Measurements from ENCODE around the gene ELK4.

The ELK4 gene, protein sequence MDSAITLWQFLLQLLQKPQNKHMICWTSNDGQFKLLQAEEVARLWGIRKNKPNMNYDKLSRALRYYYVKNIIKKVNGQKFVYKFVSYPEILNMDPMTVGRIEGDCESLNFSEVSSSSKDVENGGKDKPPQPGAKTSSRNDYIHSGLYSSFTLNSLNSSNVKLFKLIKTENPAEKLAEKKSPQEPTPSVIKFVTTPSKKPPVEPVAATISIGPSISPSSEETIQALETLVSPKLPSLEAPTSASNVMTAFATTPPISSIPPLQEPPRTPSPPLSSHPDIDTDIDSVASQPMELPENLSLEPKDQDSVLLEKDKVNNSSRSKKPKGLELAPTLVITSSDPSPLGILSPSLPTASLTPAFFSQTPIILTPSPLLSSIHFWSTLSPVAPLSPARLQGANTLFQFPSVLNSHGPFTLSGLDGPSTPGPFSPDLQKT

DNA sequence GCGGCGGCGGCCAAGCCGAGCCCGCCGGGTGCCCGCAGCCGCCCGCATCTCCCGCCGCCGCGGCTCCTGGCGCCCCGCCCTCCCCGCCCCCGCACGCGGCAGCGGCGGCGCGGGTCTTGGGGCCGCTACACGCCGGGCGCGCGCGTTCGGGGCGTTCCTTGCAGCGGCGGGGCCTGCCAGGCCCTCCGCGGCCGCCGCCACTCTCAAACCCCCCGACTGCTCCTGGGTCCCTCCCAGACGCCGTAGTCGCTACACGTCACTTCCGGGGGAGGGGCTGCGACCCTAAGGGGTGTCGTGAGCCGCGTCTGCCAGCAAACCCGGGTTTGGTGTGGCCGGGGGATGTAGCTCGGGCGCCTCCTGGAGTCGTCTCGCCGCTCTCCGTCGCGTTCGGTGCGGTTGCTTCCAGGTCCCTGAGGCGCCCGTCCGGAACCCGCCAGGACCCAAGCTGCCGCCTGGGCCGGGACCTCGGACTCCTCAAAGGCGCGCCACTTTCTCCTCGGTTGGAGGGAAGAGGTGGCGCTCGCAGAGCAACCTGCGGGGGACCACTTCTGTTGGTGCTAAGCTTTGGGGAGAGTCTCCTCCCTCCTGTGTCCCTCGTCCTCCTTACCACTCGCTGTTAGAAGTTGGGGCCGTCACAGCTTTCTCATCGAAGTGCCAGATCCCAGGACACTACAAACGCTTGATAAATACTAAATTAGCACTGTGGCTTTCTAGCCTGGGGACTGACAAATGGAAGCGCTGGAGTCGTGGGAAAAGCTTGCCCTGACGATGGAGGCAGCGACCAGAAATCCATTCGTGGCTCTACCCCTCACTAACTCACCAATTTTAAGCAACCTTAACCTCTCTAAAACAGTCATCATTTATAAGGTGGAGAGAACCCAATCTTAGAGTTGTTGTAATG, at the start of gene ELK4:
Gene ELK4, minus strand, starts transcription at position 244 of the 901 bp plus-strand sequence. CDS start 8,129 bp downstream, outside the sequence.
- DNase-seq, result peak; percentile 99

DNA sequence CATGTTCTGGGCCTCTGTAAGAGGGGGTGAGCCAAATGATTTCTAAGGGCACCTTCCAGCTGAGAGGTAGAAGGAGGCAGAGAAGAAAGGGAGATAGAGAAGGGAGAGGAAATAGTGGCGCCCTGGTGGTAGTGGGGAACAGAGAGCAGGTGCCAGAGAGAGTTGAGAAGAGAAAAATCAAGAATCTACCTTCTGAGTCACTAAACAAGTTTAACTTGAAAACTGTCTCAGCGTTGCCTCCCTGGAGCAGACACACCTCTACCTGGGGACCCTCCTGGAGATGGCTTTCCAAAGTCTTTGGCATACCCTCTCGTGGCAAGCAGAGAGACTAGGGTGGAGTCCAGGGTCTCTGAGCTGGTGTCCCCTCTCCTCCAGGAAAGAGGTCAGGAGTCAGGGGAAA, 49.6 kb upstream of the ELK4 start:
- DNase-seq, result no peak

DNA sequence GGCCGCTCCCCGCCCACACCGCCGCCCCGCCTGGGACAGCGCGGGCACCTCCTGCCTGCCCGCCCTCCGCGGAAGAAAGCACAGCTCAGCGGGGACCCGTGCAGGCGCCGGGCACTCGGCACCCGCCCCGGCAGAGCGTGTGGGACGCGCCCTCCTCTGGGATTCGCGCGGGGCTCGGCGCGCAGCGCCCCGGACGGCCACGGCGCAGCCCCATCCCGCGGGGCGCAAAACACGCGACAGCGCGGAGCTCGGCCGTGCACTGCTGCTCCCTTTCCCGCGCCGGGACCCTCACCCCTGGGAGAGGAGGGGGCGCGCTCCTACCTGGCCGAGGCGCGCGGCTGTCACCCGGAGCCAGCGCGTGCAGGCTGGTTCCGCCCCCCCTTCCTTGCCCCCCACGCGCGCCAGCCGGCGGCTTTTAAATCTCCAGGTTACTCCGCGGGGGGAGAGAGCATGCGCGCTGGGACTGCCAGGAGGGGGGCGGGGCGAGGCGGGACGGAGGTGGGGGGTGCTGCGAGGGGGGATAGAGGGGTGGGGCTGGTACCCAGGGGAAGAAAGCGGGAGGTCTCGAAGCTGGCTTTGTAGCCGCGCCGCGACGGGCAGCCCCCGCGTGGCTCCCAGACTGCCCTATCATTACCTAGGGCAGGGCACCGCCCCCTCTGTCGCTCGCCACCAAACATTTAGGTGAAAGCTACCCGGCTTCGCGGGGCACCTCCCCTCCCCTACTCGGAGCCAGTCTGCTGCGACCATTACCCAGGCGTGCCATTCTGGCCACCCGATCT, 48.5 kb upstream of the ELK4 start, which contains the start of gene SLC45A3:
Gene SLC45A3, minus strand, starts transcription at position 437 of the 779 bp plus-strand sequence. CDS start 15,853 bp downstream, outside the sequence.
- DNase-seq, result peak; percentile 24

DNA sequence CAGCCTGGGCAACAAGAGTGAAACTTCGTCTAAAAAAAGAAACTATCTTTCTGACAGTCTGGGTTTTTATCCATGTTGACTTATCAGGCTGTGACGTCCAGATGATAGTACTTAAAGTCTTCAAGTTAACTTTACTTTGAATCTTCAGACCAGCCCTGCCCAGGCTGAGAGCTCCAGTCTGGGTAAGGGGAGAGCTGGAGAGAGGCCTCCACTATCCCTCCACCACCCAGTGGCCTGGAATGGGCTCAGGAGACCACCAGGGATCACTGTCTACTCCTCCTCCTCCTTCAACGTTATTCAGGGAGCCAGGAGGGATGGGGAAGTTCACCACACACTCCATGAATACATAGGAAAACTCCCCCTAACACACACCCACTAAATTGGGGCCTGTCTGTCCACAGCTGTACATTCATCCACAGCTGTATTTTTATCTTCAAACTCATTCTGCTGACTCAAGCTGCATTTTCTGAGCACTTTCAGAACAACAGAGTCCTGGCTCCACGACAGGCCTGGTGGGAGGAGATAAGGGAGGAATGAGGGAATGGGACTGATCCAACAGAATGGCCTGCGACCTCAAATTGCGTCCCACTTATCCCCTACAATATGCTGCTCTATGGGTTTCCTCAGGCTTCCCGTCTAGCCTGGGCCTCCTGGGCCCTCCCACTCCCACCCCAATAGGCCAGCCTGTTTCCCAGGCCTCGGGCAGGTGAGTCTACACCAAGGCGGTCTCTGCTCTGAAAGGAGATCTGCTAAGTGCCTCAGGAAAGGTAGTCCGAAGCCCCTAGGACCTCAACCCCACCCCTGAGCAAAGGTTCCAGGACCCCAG, 46.7 kb upstream of the ELK4 start:
- no peak for DNase-seq

DNA sequence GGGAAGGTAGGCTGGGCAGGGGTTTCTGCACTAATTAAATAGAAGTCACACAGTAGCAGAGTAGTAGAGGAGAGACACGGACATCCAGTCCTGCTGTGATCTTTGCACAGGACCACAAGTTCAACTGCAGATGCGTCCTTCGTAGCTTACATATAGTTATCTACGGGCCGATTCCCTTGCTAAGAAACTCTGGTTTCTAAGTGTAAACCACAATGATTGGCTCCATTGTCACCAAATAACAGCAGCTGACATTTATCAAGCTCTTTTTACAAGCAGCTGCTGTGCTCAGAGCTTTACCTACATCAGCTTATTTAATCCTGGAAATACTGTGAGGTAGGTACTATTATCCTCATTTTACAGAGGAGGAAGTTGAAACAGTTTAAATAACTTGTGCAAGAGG, 45.4 kb upstream of the ELK4 start:
- no peak for DNase-seq

DNA sequence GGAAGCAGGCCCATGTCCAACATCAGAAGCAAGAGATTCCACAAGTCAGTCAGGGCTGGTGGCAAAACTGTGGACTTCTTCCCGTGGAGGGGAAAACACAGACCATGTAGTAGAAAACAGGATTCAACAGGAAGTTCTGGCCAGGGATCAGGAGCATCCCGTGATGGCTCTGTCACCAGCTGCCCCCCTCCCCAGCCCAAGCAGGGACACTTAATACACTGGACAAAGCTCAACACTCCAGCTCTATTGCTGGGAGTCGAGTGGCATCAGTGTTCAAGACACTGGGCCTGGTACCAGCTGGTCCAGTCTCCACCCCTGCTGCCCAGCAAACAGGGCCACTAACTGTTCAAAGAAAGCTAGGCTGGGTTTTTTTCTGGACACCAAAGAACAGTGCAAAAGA, 44.8 kb upstream of the ELK4 start:
- DNase-seq, result no peak

GRCh38 chr1:205676002-205676401, 44.2 kb upstream of the ELK4 start:
- no peak for DNase-seq

GRCh38 chr1:205675247-205675646, 43.4 kb upstream of the ELK4 start:
- no peak for DNase-seq

- no peak for DNase-seq
Observed at GRCh38 chr1:205672970-205673369, 41.2 kb upstream of the ELK4 start.

DNA sequence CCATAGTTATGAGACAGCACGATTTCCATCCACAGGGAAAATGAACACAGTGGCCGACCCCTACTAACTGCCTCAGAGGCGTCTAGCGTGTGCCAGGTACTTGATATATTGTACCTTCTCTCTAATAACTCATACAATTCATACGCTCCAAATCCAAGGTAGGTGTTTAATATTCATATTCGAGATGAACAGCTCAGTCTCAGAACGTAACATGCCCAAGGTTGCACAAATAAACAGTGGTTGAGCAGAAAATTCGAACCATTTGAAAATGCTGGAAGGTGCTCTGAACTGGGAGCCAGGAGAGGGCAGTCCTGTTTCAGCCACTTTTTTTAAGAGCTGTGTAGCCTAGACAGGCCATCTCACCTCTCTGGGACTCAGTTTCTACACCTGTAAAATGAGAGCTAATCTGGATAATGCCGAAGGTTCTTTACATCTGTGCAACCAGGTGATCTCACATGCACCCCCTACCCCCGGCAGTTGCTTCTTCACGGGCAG, 40.6 kb upstream of the ELK4 start:
- DNase-seq, result no peak

- DNase-seq, result no peak
Observed at GRCh38 chr1:205670611-205671430, 39.0 kb upstream of the ELK4 start.

- no peak for DNase-seq
Observed at GRCh38 chr1:205670150-205670446, 38.3 kb upstream of the ELK4 start.

DNA sequence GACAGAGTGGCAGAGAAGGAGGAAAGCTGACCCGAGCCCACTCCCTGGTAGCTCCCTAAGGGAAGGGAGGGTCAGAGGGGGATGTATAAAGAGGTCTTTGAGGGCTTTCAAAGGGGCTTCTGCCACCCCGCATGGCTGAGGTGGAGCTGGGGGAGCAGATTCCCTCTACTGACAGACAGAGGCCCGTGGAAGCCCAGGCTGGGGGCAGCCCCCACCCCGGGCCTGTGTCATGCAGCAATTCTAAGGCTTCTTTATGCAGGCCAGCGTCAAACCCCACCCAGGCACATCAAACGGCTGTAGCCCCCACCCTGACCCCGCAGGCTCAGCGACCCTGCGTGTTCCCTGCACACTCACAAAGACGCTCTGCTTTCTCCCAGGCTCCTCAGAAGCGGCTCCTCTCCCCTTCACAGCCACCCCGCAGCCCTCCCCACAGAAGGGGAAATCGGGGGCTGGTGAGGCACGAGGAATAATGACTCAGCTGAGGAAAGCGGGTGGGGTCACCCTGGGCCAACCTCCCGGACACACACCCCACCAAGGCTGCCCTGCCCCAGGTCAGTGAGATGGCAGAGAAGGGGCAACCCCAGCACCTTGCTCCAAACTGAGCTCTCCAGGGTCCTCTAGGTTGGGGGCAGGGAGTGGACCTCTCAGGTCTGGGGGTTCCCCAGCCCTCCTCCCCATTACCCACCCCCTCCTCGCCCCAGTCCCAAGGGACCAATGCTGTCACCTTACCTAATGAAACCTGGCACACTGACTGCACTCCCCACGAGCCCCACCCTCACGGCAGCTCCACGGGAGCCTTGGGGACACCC, 37.7 kb upstream of the ELK4 start:
- DNase-seq, result no peak

DNA sequence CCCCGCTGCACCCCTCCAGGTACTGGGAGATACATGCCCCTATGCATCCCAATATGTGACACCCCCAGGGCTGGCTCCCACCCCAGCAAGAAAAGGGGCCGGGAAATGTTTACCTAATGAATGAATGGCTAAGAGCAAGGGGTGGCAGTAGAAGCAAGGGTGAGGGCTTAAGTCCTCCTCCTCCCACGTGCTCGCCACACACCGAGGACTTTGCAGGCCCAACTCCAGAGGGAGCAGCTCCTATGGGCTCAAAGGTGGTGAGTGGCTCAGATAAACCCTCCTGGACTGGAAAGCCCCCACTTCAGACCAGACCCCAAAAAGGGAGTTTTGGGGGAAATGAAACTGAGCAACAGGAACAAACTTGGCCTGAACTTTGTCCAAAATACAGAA, 37.1 kb upstream of the ELK4 start:
- DNase-seq, result no peak

- DNase-seq, result no peak
Observed at GRCh38 chr1:205667909-205668643, 36.3 kb upstream of the ELK4 start.

- DNase-seq, result no peak
Observed at GRCh38 chr1:205666372-205667166, 34.8 kb upstream of the ELK4 start.

DNA sequence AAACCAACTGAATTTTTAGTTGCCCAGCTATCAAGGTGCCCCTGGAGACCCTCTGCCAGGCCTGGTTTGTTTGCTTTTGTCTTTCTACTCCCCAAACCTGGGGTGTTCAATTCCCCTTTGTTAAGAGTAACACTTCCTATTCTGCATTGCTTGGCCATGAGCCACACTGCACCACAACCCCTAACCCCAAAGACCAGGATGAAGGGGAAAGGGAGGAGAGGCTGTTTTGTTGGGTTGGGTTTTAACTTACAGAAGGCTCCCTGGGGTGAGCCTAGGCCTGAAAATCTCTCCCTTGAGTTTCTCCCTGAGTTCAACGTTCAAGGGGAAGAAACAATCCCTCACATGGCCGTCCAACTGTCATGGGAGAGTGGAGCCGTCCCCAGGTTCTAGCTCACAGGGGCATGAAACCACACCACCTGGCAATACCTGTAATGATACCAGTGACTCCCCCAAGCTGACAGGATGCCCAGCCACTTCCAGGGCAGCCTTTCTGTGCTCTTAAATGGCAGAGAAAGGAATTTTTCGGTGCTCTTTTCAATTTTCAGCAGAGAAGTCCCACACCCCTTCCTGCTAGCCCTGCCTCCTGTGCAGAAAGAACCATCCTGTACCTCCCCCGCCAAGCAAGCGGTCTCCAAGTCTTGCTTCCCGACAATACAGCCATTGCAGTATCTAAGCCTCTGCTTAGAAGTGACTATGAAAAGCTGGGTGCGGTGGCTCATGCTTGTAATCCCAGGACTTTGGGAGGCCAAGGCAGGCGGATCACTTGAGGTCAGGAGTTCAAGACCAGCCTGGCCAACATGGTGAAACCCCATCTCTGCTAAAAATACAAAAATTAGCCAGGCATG, 33.6 kb upstream of the ELK4 start:
- DNase-seq, result no peak

All from CD4-positive, alpha-beta T cell treated with Interleukin-21 for 1 hour (primary cell).